ENCODE measurements around the gene IDUA.

The IDUA gene

DNA sequence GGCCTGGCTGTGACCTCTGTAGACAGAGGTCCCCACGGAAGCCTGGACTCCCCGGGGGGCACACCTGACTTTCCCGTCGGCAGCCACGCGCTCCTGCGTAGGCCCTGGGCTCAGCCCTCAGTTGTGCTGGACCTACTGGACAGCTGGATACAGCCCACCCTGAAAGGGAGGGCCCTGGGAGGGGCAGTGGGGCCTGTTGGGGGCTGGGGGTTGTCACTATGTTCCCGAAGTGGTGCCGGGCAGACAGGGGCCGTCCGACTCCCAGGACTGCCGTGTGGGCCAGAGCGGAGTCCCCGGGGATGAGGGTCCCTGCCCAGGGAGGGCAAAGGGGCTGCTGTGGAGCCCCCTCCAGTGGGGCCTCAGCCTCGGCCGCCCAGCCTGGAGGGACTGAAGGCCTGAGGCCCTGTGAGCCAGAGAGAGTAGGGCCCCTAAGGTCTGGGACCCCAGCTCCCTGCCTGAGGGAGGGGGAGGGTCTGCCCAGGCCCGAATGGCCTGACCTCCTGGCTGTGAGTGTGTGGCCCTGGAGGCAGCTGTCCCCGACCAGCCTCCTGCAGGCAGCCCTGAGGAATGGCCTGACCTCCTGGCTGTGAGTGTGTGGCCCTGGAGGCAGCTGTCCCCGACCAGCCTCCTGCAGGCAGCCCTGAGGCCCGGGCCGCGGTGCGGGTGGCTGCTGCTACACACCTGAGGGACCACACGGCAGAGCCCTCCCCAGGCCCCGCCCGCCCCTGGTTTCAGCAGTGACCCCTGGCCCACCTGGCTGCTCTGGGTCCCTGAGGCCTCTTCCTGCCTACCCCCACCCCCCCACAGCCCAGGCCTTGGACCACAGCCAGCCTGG, 50.3 kb downstream of the IDUA start:
- TF ChIP-seq ZFX (IDR thresholded peaks at IDR 0.05; ENCODE audit: borderline replicate concordance), result no peak
- no peak for TF ChIP-seq CTCF (IDR thresholded peaks at IDR 0.05)
- H3K27ac ChIP-seq, result no peak overlapping the region

DNA sequence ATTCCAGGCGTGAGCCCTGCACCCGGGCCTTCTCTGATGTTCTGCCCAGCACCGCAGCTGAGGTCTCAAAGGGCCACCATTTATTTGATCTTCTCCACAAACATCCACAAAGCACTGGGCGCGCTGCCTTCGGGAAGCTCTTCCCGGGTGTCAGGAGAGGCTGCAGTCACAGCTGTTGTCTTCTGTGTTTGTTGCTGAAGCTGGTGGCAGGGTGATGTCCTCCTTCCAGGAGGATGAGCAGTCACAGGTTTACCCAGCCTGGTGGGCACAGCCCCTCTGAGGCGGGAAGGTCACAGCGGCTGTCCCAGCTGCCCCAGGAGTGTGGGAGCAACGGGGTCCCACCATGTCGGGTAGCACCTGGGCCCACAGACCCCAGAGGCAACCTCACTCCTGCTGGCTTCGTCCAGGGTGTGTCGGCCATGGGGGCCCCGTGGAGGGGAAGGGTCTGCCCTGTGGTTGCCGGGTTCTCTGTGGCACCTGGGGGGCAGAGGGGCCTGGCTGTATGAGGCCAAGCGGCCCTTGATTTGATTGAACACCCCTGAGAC, 52.2 kb downstream of the IDUA start:
- TF ChIP-seq CTCF (IDR thresholded peaks at IDR 0.05) (no peak), ZFX (IDR thresholded peaks at IDR 0.05; ENCODE audit: borderline replicate concordance) (no peak)
- peak overlapping the region; percentile 63; the same call in 1 of the 2 replicates for H3K27ac ChIP-seq

GRCh38 chr4:1039493-1040343, 52.9 kb downstream of the IDUA start:
- no peak for TF ChIP-seq CTCF (IDR thresholded peaks at IDR 0.05)
- no peak for TF ChIP-seq ZFX (IDR thresholded peaks at IDR 0.05; ENCODE audit: borderline replicate concordance)
- H3K27ac ChIP-seq, result peak overlapping the region; percentile 63

GRCh38 chr4:1040344-1041146, 53.7 kb downstream of the IDUA start:
- peak overlapping the region; percentile 63 for H3K27ac ChIP-seq
- no peak for TF ChIP-seq ZFX (IDR thresholded peaks at IDR 0.05; ENCODE audit: borderline replicate concordance)
- TF ChIP-seq CTCF (IDR thresholded peaks at IDR 0.05), result no peak

DNA sequence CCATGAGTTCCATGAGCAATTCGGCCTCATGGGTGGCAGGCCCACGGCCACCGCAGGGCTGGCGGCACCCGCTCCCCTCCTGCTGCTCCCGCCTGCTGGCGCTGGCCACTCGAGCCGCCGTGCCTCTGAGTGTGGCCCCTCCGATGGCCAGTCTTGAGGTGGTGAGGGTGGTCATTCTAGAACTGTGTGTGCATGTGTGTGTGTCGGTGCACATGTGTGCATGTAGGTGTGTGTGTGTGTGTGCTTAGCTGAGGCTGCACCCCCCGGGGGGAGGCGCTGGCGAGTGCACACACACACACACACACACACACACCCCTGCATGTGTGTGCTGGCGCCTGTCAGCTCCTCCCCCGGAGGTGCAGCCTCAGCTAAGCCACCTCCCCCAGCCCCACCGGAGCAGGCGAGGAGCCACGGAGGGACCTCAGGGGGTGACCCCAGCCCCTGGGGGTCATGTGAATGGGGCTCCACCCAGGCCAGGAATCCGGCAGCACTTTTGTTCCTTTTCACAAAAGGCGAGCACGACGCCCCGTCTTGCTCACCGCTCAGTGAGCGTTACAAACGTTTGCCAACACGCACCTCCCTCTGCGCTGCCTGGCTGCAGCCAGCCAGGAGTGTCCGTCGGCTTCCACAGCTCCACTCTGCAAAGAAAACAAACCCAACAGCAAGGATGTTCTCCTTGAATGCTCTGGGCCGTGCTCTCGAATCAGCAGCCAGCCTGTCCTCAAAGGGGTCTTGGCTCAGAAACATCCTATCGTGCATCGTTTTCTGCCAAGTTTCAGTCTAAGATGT, 54.5 kb downstream of the IDUA start:
- H3K27ac ChIP-seq, result peak overlapping the region; percentile 38; the same call in 1 of the 2 replicates
- no peak for TF ChIP-seq ZFX (IDR thresholded peaks at IDR 0.05; ENCODE audit: borderline replicate concordance)
- peak; percentile 10; the same call in 1 of the 2 replicates for TF ChIP-seq CTCF (IDR thresholded peaks at IDR 0.05)

GRCh38 chr4:1041936-1042330, 55.1 kb downstream of the IDUA start:
- peak overlapping the region; percentile 38; the same call in 1 of the 2 replicates for H3K27ac ChIP-seq
- TF ChIP-seq ZFX (IDR thresholded peaks at IDR 0.05; ENCODE audit: borderline replicate concordance), result no peak
- no peak for TF ChIP-seq CTCF (IDR thresholded peaks at IDR 0.05)
